ENCODE measurements around the gene HDAC5.
"Not testable (repeated sequence)": the region's sequence is repeated elsewhere in the genome, so short reads cannot be mapped to it uniquely, and the experiment has no call there.

Gene HDAC5

DNA sequence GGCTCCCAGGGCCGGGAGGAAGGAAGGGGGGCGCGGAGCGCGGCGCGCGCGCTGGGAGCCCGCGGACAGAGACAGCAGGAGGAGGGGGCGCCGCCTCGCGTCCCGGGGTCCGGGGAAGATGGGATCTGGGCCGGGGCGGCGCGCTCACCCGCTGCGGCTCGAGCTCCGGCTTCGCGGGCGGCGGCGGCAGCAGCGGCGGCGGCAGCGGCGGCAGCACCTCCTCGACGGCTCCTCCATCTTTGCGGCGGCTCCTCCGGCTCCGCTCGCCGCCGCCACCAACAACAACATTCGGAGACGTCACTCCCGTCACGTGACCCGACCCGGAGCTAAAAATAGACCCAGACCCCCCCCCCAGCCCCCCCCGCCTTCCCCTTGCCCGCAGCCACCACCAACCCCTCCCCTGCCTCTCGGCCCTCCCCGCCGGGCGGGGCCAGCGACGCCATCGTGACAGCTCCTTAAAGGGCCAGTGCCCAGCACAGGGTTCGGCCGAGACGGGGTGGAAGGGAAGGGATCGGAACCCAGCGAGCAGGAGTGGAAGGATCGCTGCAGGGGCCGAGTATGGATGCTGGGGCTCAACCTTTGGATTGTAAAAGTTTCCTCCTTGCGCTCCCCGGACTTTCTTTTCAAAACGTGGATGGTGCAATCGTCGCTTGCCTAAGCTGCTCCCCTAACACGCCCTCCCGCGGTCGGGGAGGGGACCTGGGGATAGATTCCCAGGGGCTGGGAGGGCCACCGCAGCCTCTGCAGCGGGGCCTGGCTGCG lies at the start of gene HDAC5:
Gene HDAC5 (minus strand): TSS at position 286 of the 762 bp plus-strand sequence. CDS start 6,126 bp downstream, outside the sequence.
- peak; percentile 95 for DNase-seq

DNA sequence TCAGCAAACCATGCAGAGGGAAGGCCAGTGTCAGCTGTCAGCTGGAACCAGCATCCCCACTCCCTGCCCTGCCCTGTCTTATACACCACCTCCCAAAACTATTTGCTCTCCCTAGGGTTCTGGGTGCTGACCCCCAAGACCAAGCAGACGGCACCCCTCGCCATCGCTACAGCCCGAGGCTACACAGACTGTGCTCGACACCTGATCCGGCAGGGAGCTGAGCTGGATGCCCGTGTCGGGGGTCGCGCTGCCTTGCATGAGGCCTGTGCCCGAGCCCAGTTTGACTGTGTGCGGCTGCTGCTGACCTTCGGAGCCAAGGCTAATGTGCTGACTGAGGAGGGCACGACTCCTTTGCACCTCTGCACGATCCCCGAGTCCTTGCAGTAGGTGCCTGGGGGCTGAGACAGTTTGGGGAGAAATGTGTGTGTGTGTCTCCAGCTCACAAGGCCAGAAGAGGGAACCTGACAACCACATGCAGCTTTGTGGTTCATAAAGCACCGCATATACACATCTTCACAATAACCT lies 48.6 kb upstream of the HDAC5 start:
- no peak for DNase-seq

DNA sequence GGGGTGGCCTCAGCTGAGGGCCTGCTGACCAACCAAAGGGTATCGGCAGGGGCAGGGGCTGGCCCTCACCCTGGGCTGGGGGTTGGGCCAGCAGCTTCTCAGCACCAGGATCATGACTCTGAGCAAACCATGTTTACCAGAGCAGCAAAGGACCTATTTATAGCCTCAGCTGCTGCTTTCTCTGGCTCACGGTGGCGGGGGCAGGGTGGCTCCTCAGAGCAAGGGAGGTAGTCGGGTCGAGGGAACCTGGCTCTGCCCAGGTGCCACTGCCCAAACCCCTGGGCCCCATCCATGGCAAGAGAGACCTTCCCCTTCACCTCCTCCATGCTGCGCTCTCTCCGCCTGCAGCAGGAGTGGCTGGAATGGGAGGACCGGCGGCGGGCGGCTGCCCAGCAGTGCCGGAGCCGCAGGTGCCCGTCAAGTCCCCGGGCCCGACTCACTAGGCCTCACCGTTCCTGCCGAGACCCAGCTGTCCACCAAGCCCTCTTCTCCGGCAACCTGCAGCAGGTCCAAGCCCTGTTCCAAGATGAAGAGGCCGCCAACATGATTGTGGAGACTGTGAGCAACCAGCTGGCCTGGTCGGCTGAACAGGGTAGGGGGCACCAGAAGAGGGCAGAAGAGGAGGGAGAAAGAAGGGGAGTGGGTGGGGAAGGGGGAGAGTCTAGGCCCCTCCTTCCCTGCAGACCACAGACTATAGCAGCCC lies 47.2 kb upstream of the HDAC5 start, which contains the start of gene ASB16:
Gene ASB16 (plus strand): TSS at position 206 of the 703 bp plus-strand sequence. CDS start 86 bp downstream, at position 292.
- DNase-seq = no peak

DNA sequence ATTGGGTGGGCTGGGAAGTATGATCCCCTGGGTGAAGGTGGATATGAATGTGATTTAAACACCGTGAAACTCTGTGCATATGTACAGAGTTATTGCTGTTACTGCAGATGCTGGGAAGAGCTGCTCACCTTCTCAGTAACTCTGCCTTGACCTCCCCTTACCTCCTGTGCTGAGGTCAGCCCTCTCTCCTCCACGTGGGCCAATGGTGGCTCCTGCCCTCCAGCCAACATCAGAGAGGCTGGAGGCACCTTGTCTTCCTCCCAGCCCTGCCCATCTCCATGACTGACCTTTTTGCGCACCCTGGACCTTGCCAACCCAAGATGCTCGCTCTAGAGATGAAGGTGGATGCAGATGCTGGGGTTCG lies 46.7 kb upstream of the HDAC5 start:
- DNase-seq = no peak

DNA sequence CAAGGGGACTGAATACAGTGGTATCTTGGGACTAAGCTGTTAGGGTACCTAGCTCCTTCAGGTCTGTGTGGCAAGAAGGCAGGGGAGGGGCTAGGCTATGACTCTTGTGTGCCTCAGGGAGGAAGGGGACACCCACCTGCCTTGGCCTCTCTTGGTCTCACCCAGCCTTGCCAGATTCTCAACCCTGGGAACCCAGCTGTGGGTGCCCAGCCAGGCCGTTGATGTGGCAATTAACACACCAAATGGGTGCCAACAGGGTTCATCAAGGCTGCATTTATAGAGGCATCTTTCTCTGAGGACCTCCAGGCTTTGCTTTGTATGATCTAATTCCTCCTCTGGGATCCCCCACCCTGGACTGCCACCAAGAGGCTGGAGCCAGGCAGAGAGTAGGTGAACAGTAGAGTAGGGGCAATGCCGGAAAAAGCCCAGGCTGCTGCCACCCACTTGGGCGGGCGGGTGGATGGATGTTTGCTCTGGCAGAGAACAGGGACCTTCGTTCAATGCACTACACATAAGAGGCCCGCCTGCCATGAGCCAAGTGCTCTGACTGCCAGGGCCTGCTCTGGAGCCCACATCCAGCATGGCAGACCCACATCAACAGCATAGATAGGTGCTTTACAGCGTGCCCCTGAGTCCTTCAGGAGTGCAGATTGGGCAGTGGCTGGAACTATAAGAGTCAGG lies 43.9 kb upstream of the HDAC5 start:
- no peak for DNase-seq

DNA sequence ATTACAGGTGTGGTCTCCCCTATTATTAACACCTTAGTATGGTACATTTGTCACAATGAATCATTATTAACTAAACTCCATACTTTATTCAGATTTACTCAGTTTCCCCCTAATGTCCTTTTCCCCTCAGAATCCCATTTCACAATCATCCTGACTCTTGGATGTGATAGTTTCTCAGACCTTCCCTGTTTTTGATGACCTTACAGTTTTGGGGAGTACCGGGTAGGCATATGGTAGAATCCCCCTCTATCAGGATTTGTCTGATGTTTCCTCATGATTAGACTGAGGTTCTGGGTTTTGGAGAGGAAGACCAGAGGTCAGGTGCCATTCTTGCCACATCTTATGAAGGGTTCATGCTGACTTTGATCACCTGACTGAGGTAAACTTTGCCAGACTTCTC lies 41.0 kb upstream of the HDAC5 start:
- no peak for DNase-seq

DNA sequence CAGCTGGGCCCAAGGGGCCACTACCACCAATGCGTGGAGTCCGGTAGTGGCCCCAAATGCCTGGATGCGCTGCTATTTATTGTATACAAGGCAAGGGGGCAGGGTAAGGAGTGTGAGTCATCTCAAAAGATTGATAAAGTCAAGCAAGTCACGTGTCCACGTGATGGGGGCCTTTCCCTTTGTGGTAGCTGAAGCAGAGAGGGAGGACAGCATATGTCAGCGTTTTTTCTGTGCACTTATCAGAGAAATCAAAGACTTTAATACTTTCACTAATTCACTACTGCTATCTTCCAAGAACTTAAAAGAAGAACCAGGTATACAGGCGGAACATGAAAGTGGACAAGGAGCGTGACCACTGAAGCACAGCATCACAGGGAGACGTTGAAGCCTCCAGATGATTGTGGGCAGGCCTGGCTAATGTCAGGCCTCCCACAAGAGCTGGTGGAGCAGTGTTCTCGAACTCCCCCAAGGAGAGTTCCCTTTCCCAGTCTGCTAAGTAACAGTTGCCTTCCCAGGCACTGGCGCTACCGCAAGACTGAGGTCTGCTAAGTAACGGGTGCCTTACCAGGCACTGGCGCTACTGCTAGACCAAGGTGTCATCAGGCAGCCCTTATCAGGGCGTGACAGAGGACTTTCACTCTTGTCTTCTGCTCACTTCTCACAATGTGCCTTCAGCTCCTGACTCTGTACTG lies 36.2 kb upstream of the HDAC5 start:
- no peak for DNase-seq

DNA sequence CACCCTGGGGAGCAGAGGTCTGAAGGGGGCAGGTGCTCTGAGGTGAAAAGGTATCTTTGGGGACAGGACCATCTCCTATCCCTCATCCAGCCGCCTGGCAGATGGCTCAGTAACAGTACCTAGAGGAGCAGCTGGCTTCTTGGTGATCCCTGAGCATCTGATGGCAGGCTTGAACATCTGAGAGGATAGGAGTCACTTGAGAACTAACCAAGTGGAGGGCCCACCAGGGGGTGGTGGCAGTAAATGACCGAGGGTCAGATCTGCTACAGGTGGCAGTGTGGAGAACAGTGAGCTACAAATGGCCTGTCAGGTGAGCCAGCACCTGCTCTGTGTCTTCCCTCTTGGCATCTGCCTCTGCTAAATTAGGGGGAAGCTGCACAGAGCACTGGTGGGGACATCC lies 32.0 kb upstream of the HDAC5 start:
- DNase-seq = no peak

DNA sequence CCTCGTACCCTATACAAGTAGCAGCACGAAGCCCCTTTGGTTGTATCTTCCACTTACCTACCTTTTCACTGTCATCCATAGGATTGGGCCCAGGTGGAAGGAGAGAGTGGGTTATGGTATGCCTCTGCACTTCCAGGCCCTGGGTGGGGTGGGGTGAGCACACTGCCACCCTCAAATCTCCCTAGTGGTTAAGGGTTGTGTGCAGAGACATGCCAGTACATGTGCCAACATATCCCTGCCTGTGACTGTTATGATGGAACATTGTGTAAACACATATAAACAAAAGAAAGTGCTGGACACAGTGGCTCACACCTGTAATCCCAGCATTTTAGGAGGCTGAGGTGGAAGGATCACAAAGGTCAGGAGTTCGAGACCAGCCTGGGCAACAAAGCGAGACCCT lies 29.4 kb upstream of the HDAC5 start:
- no peak for DNase-seq

DNA sequence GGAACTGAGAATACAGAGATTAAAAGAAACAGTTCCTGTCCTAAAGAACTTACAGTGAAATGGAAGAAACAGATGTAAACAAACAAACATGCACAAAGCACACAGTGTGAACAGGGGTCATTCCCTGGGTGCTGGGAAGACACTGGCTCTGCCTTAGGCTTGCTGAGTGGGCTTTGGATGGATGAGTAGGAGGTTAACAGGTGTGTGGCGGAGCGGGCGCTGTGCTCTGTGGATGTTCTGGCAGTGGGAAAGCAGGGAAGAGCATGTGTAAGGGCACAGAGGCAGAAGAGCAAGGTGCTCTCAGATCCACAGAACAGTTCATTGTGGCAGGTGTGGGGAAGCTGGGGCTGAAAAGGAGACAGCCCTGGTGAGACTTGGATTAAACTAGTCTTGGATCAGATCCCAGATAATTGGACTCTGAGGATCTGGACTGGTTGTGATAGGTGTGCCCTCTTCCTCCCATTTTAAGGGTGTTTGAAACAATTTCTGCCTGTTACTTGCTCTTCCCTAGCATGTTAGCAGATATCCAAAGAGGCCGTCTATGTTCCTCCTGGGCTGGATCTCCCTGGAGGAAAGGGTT lies 26.4 kb upstream of the HDAC5 start:
- no peak for DNase-seq

DNA sequence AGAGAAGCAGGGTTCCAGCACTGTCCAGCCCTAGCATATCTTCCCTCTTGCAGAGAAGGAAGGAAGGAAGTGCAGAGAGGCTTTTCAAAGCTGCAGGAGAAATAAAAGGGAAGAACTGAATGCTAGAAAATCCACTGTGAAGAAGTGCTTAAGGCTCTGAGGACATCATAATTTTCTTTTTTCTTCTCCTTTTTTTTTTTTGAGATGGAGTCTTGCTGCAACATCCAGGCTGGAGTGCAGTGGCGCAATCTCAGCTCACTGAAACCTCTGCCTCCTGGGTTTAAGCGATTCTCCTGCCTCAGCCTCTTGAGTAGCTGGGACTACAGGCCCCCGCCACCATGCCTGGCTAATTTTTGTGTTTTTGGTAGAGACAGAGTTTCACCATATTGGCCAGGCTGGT lies 25.6 kb upstream of the HDAC5 start:
- not testable (repeated sequence) for DNase-seq

DNA sequence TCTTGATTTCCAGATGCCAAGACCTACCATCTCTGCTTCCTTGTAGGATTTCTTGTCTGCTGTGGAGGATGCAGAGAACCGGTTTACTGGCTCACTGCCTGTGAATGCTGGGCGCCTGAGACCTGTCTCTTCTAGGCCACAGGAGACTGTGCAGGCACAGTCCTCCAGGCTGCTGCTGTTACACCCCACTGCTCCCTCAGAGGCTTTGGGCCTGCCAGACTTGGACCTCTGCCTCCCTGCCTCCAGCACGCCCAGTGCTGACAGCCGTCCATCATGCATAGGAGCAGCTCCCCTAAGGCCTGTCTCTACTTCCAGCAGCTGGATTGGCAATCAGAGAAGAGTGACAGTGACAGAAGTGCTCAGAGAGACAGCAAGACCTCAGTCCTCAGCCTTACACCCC lies 24.4 kb upstream of the HDAC5 start:
- DNase-seq = no peak

DNA sequence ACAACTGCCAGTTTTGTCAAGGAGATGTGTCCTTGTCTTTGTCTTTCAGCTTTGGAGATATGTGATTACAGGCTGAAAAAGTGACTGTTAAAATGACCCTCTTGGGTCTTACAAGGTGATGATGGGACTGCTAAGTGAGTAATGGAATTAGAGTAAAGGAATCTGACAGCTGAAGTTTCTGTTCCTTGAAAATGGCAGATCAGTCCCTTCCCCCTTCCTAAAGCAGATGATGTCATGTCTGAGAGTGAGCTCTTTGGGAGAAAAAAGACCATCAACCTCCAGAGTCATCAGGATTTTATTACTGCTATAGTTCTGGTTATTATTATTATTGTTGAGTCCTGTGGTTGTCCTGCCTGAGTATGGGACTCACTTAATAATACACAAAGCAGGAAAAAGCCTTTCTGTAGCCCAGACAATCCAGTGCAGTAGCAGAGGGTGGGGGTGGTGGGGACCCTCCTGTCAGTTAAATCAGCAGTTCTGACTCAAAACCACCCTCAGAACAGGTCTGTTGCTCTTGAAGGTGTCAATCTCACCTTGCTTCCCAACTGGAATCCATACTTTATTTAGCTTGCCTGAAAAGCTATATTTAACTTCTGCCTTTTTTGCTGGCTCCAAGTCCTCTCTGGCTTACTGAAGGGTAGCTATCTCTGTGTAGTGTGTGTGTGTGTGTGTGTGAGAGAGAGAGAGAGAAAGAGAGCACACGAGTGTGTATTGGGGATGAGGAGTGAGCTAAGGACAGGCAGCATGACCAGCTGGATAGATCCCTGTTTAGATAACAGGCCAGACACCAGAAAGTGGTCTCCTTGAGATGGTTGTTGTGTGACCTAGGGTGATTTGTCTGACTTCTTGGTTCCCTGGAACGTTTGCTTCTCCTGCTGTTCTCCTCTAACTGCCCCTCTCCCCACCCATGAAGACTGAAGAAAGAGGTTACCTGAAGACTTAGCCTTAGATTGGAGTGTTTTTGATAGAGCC lies 23.2 kb upstream of the HDAC5 start:
- no peak for DNase-seq

DNA sequence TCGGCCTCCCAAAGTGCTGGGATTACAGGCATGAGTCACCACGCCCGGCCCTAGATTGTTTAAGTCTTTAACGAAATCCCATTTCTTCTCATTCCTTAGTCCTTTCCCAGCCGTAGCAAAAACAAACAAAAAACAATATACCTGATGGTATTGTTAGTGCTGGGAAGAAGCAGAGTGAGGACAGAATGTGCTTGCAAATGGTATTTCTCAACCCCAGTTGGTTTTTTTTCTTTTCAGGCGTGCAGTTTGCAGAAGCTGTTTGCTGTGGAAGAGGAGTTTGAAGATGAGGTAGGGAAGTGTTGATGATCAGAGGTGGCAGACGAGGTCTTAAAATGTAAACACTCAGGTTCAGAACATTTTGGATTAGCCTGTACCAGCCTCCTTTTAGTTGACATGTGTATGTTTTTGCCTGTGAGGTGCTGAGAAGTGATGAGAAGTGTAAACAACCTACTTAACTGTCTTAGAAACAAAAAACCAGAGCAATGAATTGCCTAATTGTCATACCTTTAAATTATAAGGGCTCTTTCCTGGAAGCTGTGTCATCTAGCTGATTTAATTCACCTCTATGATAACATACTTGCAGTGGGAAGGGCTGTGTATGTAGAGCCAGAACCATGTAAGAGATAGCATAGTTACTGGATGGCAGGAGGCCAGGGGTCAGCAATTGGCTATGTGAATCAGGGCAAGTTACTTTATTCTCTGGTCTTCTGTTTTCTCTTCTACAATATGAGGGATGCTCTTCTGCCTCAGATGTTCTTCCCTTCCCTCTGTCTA lies 21.7 kb upstream of the HDAC5 start:
- DNase-seq = no peak

DNA sequence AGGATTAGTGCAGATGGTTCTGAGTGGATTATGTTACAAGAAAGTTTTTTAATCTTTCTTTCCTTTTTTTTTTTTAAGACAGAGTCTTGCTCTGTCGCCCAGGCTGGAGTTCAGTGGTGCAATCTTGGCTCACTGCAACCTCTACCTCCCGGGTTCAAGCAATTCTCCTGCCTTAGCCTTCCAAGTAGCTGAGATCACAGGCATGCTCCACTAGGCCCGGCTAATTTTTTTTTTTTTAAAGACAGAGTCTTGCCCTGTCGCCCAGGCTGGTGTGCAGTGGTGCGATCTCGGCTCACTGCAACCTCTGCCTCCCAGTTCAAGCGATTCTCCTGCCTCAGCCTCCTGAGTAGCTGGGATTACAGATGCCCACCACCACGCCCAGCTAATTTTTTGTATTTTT lies 20.5 kb upstream of the HDAC5 start:
- DNase-seq = not testable (repeated sequence)

DNA sequence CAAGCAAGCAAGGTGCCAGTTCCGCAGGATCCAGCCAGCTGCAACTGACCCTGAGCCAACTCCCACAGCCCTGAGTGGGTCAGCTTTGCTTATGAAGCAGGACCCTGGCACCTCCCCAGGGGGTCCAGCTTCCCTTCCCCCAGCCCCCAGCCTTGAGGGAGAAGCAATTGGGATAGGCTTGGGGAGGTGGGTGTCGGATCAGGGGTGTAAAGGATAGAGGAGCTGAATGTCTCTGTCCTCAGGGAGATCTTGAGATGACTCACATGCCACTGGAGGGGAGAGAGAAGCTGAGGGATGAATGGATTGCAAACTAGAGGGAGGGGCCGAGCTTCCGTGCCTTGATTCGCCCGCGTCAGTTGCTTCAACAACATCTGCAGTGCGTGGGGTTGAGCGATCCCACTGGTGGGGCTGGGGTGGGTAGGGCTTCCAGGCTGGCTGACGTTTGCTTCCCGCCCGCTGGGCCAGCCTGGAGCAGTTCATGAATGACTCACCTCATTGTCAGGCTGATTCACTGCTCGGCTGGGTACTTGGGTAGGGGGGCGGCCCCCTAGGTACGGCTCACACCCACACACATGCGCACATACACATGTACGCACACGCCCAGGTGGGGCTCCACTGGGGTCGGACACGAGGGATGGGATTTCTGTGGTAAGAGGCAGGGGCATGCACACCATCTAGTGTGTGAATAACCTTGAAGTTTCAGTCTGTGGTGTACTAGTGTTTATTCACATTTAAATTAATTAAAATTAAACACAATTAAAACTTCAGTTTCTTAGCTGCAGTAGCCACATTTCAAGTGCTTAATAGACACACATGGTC lies 14.7 kb upstream of the HDAC5 start:
- DNase-seq = peak; percentile 89

DNA sequence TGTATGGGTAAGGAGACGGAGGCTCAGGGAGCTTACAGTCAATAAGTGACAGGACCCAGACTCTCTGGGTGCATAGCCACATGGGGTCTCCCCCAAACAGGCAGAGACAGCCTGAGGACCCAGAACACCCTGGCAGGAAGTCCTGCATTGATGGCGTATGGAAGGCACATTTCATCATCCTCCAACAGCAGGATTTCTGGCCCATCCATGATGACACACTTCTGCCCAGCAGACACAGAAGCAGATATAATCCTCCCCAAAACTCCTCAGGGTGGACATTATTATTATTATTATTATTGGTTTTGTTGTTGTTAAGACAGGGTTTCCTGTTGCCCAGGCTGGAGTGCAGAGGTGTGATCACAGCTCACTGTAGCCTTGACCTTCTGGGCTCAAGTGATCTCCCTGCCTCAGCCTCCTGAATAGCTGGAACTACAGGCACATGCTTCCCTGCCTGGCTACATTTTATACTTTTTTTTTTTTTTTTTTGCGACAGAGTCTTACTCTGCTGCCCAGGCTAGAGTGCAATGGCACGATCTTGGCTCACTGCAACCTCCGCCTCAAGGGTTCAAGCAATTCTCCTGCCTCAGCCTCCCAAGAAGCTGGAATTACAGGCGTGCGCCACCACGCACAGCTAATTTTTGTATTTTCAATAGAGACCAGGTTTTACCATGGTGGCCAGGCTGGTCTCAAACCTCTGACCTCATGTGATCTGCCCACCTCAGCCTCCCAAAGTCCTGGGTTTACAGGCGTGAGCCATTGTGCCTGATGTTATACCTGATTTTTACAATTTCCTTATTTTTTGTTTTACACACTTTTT lies 11.5 kb upstream of the HDAC5 start:
- no peak for DNase-seq

DNA sequence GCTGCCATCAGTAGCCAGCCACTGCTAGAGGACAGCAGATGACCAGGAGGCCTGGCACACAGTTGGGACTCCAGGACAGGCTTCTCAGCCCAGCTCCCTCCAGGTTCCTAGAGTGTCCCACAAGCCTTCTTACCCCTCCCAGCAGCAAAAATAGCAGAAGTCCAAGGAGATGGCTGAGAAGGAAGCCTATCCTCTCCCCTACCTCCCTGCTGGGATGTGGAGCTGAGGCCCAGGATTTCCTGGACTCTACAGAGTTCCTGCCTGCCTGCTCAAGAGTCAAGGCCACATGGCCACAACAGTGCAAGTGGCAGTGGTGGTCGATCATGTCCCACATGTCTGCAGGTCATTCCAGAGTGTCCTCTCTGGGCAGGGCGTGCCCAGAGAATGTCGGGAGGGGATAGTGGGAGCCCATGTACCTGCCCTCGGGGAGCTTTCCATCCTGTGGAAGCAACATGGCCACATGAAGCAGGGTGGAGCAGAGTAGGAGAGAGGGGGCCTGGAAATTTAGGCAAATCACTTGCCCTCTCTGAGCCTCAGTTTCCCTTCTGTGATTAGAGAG lies 10.6 kb upstream of the HDAC5 start:
- no peak for DNase-seq

Data from NCI-H345 (cell line).